Parathyroid adenoma (tissue), 2 donors: ENCODE measurements around the gene HOXD8.

ENCODE experiments used
- H2AFZ ChIP-seq: fragments of 300-600 bp; sonication (generic); one replicate; pipeline ENCODE4 v1.7.0; 2017; ENCODE audit warnings: antibody characterized with exemption, mild to moderate bottlenecking
- H3K27ac ChIP-seq: fragments of 300-600 bp; sonication (generic); one replicate; pipeline ENCODE4 v1.7.0; 2017
- H3K27me3 ChIP-seq: fragments of 300-600 bp; sonication (generic); one replicate; pipeline ENCODE4 v1.7.0; 2017; ENCODE audit warnings: low read length; ENCODE audit not compliant: control insufficient read depth, insufficient read depth
- H3K36me3 ChIP-seq: fragments of 300-600 bp; sonication (generic); one replicate; pipeline ENCODE4 v1.7.0; 2017; ENCODE audit warnings: low read length; ENCODE audit not compliant: control insufficient read depth, insufficient read depth
- H3K4me1 ChIP-seq: fragments of 300-600 bp; sonication (generic); one replicate; pipeline ENCODE4 v1.7.0; 2017; ENCODE audit warnings: control low read depth
- H3K4me2 ChIP-seq: fragments of 300-600 bp; sonication (generic); one replicate; pipeline ENCODE4 v1.7.0; 2017; ENCODE audit warnings: low read length
- H3K4me3 ChIP-seq: fragments of 300-600 bp; sonication (generic); one replicate; pipeline ENCODE4 v1.7.0; 2017; ENCODE audit warnings: low read depth, low read length
- H3K79me2 ChIP-seq: fragments of 300-600 bp; sonication (generic); one replicate; pipeline ENCODE4 v1.7.0; 2017; ENCODE audit warnings: control low read depth
- H3K9ac ChIP-seq: fragments of 300-600 bp; sonication (generic); one replicate; pipeline ENCODE4 v1.7.0; 2017; ENCODE audit warnings: mild to moderate bottlenecking
- H3K9me3 ChIP-seq: fragments of 300-600 bp; sonication (generic); one replicate; pipeline ENCODE4 v1.7.0; 2017; ENCODE audit warnings: low read length; ENCODE audit not compliant: control insufficient read depth
- CTCF ChIP-seq: fragments of 300-600 bp; sonication (generic); IDR thresholded peaks from one replicate; pipeline ENCODE4 v1.7.0; 2017; ENCODE audit warnings: antibody characterized with exemption, mild to moderate bottlenecking
- donor health status: primary hyperparathyroidism.

The HOXD8 gene

GRCh38 chr2:176100547-176101140, 28.9 kb upstream of the HOXD8 start:
- Histone ChIP-seq H3K9ac (no peak overlapping the region), H3K27ac (no peak overlapping the region), H3K79me2 (no peaks in the 10 kb centered on the region), H3K4me3 (no peak overlapping the region), H2AFZ (no peak overlapping the region), H3K27me3 (peaks cover 34% of the 10 kb centered on the region), H3K4me1 (no peaks in the 10 kb centered on the region), H3K36me3 (no peaks in the 10 kb centered on the region), H3K9me3 (no peaks in the 10 kb centered on the region), H3K4me2 (no peak overlapping the region)
- TF ChIP-seq CTCF, result no peak

- TF ChIP-seq CTCF, result no peak
- H3K9me3 ChIP-seq, result no peaks in the 10 kb centered on the region
- H3K4me2 ChIP-seq, result no peak overlapping the region
- H3K79me2 ChIP-seq, result no peaks in the 10 kb centered on the region
- peaks cover 34% of the 10 kb centered on the region for H3K27me3 ChIP-seq
- H3K9ac ChIP-seq, result no peak overlapping the region
- no peaks in the 10 kb centered on the region for H3K4me1 ChIP-seq
- no peak overlapping the region for H2AFZ ChIP-seq
- H3K36me3 ChIP-seq, result no peaks in the 10 kb centered on the region
- no peak overlapping the region for H3K27ac ChIP-seq
- no peak overlapping the region for H3K4me3 ChIP-seq
Observed at GRCh38 chr2:176101216-176101830, 28.2 kb upstream of the HOXD8 start.

GRCh38 chr2:176101842-176102241, 27.7 kb upstream of the HOXD8 start:
- Histone ChIP-seq H3K79me2 (no peaks in the 10 kb centered on the region), H3K9me3 (no peaks in the 10 kb centered on the region), H2AFZ (no peak overlapping the region), H3K4me3 (no peak overlapping the region), H3K4me1 (no peaks in the 10 kb centered on the region), H3K27ac (no peak overlapping the region), H3K4me2 (no peak overlapping the region), H3K36me3 (no peaks in the 10 kb centered on the region), H3K9ac (no peak overlapping the region), H3K27me3 (peaks cover 34% of the 10 kb centered on the region)
- TF ChIP-seq CTCF, result no peak

GRCh38 chr2:176102309-176102866, 27.1 kb upstream of the HOXD8 start:
- H2AFZ ChIP-seq, result no peak overlapping the region
- no peaks in the 10 kb centered on the region for H3K4me1 ChIP-seq
- H3K4me2 ChIP-seq, result no peak overlapping the region
- peaks cover 31% of the 10 kb centered on the region for H3K27me3 ChIP-seq
- no peak overlapping the region for H3K27ac ChIP-seq
- H3K9me3 ChIP-seq, result no peaks in the 10 kb centered on the region
- no peak overlapping the region for H3K9ac ChIP-seq
- H3K36me3 ChIP-seq, result no peaks in the 10 kb centered on the region
- no peak overlapping the region for H3K4me3 ChIP-seq
- H3K79me2 ChIP-seq, result no peaks in the 10 kb centered on the region
- no peak for TF ChIP-seq CTCF

- Histone ChIP-seq H3K27me3 (peaks cover 31% of the 10 kb centered on the region), H3K9ac (no peak overlapping the region), H3K27ac (no peak overlapping the region), H3K9me3 (no peaks in the 10 kb centered on the region), H3K79me2 (no peaks in the 10 kb centered on the region), H3K36me3 (no peaks in the 10 kb centered on the region), H3K4me1 (no peaks in the 10 kb centered on the region), H2AFZ (no peak overlapping the region), H3K4me3 (no peak overlapping the region), H3K4me2 (no peak overlapping the region)
- TF ChIP-seq CTCF, result no peak
Observed at GRCh38 chr2:176103194-176103593, 26.3 kb upstream of the HOXD8 start.
